ENCODE data around the gene CIZ1. TPM values are rescaled to one million over a fixed set of nuclear protein-coding genes. Genes with fewer than 3 reads are reported as not detected.

The CIZ1 gene
- total and polyA plus RNA-seq, 2 of the 13 experiments (the other 11 are each of a cell fraction or from before 2014, with no cell fraction given): 30.6 to 50.3 TPM

GRCh38 chr9:128142596-128142995 is 48.8 kb downstream of the CIZ1 start:
- ATAC-seq: no peak
- Histone ChIP-seq H4K20me1 (ENCODE audit: insufficient read depth, low read length) (no peaks in the 10 kb centered on the region), H3K36me3 (replicated peaks in 1 of 2; ENCODE audit: control insufficient read depth in 1 of 2, insufficient read depth in 2 of 2, low read length in 2 of 2) (no peaks in the 10 kb centered on the region), H3K4me3 (replicated peaks in 1 of 3; ENCODE audit: insufficient read depth in 1 of 3, low read depth in 2 of 3, low read length in 3 of 3) (no peak overlapping the region), H3K4me1 (ENCODE audit: insufficient read depth, low read length) (peaks cover 49% of the 10 kb centered on the region), H3K79me2 (ENCODE audit: insufficient read depth, low read length) (no peaks in the 10 kb centered on the region), H3K27me3 (ENCODE audit: control insufficient read depth in 1 of 2, insufficient read depth in 2 of 2, low read length in 2 of 2) (peaks cover 0 to 25% of the 10 kb centered on the region in 2 experiments; a peak in 2 of 5 replicates), H3K9me3 (ENCODE audit: low read length) (no peaks in the 10 kb centered on the region), H3K27ac (ENCODE audit: extremely low read length, insufficient read depth, low read length) (no peak overlapping the region), H3K4me2 (ENCODE audit: low read depth, low read length) (no peak overlapping the region), H3K9ac (ENCODE audit: insufficient read depth, low read depth, low read length) (no peak overlapping the region), H2AFZ (ENCODE audit: low read length) (no peak overlapping the region)
- intact Hi-C loops (cut with micrococcal nuclease; ENCODE audit: unreplicated experiment) (no loop called here), in situ Hi-C loops (cut with HindIII; ENCODE audit: extremely low pct_ligation_motif_present, low pct_unique_long_range_greater_than_20kb) (no loop called here)
- CTCF ChIA-PET (ENCODE audit: low intra/inter-chr PET ratio, low total read pairs): no interaction called here
- no peak for DNase-seq (ENCODE audit: low spot score)
- BruUV-seq (replicated peaks): no TSS peak
- POLR2A ChIA-PET: interaction anchor here (1.1 to 2.2 kb wide), 2 partner anchors 10 to 17 kb away, joined by 3 to 7 read pairs; partner anchors contain the start of gene BBLN
- no peak for FAIRE-seq
- WGBS (ENCODE audit: low lambda C conversion rate): 50% methylated on average over 1 of the region's 2 CpGs
- TF ChIP-seq ZNF558 (CRISPR knock-in tag; IDR thresholded peaks at IDR 0.05; ENCODE audit: borderline replicate concordance) (no peak), ZBTB2 (CRISPR knock-in tag; IDR thresholded peaks at IDR 0.05; ENCODE audit: low read depth) (no peak), ZNF431 (CRISPR knock-in tag; IDR thresholded peaks at IDR 0.05; ENCODE audit: borderline replicate concordance, low read depth) (no peak), HMGXB4 (CRISPR knock-in tag; IDR thresholded peaks at IDR 0.05; ENCODE audit: borderline replicate concordance in 1 of 2, low read depth in 1 of 2) (no peak), GATAD2A (CRISPR knock-in tag; IDR thresholded peaks at IDR 0.05) (no peak), PHF21A (CRISPR knock-in tag; IDR thresholded peaks at IDR 0.05) (no peak), REXO4 (CRISPR knock-in tag; IDR thresholded peaks at IDR 0.05; ENCODE audit: borderline replicate concordance) (no peak), SMAD3 (CRISPR knock-in tag; IDR thresholded peaks at IDR 0.05) (no peak), ZNF354B (CRISPR knock-in tag; IDR thresholded peaks at IDR 0.05) (no peak), TAF15 (IDR thresholded peaks at IDR 0.05; ENCODE audit: low read depth, low read length, poor library complexity, severe bottlenecking) (no peak), ZFP41 (CRISPR knock-in tag; IDR thresholded peaks at IDR 0.05; ENCODE audit: borderline replicate concordance) (no peak), DRAP1 (CRISPR knock-in tag; IDR thresholded peaks at IDR 0.05) (no peak), NCOR1 (IDR thresholded peaks at IDR 0.05; ENCODE audit: borderline replicate concordance, low read length) (no peak)
- TF ChIP-seq, protein P1, sequence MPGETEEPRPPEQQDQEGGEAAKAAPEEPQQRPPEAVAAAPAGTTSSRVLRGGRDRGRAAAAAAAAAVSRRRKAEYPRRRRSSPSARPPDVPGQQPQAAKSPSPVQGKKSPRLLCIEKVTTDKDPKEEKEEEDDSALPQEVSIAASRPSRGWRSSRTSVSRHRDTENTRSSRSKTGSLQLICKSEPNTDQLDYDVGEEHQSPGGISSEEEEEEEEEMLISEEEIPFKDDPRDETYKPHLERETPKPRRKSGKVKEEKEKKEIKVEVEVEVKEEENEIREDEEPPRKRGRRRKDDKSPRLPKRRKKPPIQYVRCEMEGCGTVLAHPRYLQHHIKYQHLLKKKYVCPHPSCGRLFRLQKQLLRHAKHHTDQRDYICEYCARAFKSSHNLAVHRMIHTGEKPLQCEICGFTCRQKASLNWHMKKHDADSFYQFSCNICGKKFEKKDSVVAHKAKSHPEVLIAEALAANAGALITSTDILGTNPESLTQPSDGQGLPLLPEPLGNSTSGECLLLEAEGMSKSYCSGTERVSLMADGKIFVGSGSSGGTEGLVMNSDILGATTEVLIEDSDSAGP (CRISPR knock-in tag; IDR thresholded peaks at IDR 0.05; ENCODE audit: borderline replicate concordance): no peak
- TF ChIP-seq, protein P2, sequence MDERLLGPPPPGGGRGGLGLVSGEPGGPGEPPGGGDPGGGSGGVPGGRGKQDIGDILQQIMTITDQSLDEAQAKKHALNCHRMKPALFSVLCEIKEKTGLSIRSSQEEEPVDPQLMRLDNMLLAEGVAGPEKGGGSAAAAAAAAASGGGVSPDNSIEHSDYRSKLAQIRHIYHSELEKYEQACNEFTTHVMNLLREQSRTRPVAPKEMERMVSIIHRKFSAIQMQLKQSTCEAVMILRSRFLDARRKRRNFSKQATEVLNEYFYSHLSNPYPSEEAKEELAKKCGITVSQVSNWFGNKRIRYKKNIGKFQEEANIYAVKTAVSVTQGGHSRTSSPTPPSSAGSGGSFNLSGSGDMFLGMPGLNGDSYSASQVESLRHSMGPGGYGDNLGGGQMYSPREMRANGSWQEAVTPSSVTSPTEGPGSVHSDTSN (CRISPR knock-in tag; IDR thresholded peaks at IDR 0.05): no peak
- TF ChIP-seq, protein P3, sequence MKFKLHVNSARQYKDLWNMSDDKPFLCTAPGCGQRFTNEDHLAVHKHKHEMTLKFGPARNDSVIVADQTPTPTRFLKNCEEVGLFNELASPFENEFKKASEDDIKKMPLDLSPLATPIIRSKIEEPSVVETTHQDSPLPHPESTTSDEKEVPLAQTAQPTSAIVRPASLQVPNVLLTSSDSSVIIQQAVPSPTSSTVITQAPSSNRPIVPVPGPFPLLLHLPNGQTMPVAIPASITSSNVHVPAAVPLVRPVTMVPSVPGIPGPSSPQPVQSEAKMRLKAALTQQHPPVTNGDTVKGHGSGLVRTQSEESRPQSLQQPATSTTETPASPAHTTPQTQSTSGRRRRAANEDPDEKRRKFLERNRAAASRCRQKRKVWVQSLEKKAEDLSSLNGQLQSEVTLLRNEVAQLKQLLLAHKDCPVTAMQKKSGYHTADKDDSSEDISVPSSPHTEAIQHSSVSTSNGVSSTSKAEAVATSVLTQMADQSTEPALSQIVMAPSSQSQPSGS (CRISPR knock-in tag; IDR thresholded peaks at IDR 0.05): no peak

All from HepG2 (cell line).